ENCODE measurements around the gene FARSB. TPM values are rescaled to one million over a fixed set of nuclear protein-coding genes. Genes with fewer than 3 reads are reported as not detected.

The FARSB gene
- polyA plus RNA-seq, 1 donor from 2014 or later = 15.2 TPM

- no peaks in the 10 kb centered on the region for H3F3A ChIP-seq (ENCODE audit: insufficient read depth, low read length, poor library complexity, severe bottlenecking)
- H3K27me3 ChIP-seq (ENCODE audit: insufficient read depth, low read depth, low read length) = peaks cover 31% of the 10 kb centered on the region
- H3K27ac ChIP-seq (ENCODE audit: low read length) = no peak overlapping the region
- H3K9me3 ChIP-seq (ENCODE audit: low read length) = no peaks in the 10 kb centered on the region
- peak overlapping the region; percentile 64 for H3K4me3 ChIP-seq (ENCODE audit: low read length)
- no peak for TF ChIP-seq POLR2AphosphoS5 (IDR thresholded peaks at IDR 0.05)
- TF ChIP-seq RAD21 (conservative IDR thresholded peaks at IDR 0.05) = no peak
- TF ChIP-seq EZH2 (IDR thresholded peaks at IDR 0.05; ENCODE audit: borderline replicate concordance, insufficient read depth, low read length, poor library complexity, severe bottlenecking) = no peak
- no peak for TF ChIP-seq CTCF (IDR thresholded peaks at IDR 0.05; ENCODE audit: poor library complexity, severe bottlenecking)
- TF ChIP-seq MXI1 (conservative IDR thresholded peaks at IDR 0.05; ENCODE audit: poor library complexity, severe bottlenecking) = no peak
- no peak for TF ChIP-seq REST (IDR thresholded peaks at IDR 0.05; ENCODE audit: borderline replicate concordance)
- TF ChIP-seq TAF1 (IDR thresholded peaks at IDR 0.05; ENCODE audit: low read depth) = no peak
- TF ChIP-seq EP300 (conservative IDR thresholded peaks at IDR 0.05; ENCODE audit: poor library complexity, severe bottlenecking) = no peak
- TF ChIP-seq SMC3 (conservative IDR thresholded peaks at IDR 0.05; ENCODE audit: poor library complexity) = no peak
- no peaks in the 10 kb centered on the region for H3K9me2 ChIP-seq (ENCODE audit: insufficient read depth, low read length)
- no peak overlapping the region for H3K4me2 ChIP-seq (ENCODE audit: low read length)
- no peak overlapping the region for H2AFZ ChIP-seq (ENCODE audit: low read depth, low read length)
- no peaks in the 10 kb centered on the region for H4K20me1 ChIP-seq (ENCODE audit: insufficient read depth)
- no peaks in the 10 kb centered on the region for H3K36me3 ChIP-seq (ENCODE audit: insufficient read depth, low read length)
- no peaks in the 10 kb centered on the region for H3K79me2 ChIP-seq (replicated peaks; ENCODE audit: insufficient read depth, low read length)
- H3K9ac ChIP-seq (ENCODE audit: low read length) = no peak overlapping the region
Observed at GRCh38 chr2:222670191-222671038, 14.5 kb upstream of the FARSB start.

GRCh38 chr2:222669353-222669752 lies 13.5 kb upstream of the FARSB start:
- no peaks in the 10 kb centered on the region for H3K9me2 ChIP-seq (ENCODE audit: insufficient read depth, low read length)
- no peak for TF ChIP-seq TAF1 (IDR thresholded peaks at IDR 0.05; ENCODE audit: low read depth)
- no peak for TF ChIP-seq POLR2AphosphoS5 (IDR thresholded peaks at IDR 0.05)
- TF ChIP-seq RAD21 (conservative IDR thresholded peaks at IDR 0.05) = no peak
- no peak for TF ChIP-seq SMC3 (conservative IDR thresholded peaks at IDR 0.05; ENCODE audit: poor library complexity)
- no peak for TF ChIP-seq EZH2 (IDR thresholded peaks at IDR 0.05; ENCODE audit: borderline replicate concordance, insufficient read depth, low read length, poor library complexity, severe bottlenecking)
- no peak for TF ChIP-seq CTCF (IDR thresholded peaks at IDR 0.05; ENCODE audit: poor library complexity, severe bottlenecking)
- no peak for TF ChIP-seq REST (IDR thresholded peaks at IDR 0.05; ENCODE audit: borderline replicate concordance)
- no peak for TF ChIP-seq EP300 (conservative IDR thresholded peaks at IDR 0.05; ENCODE audit: poor library complexity, severe bottlenecking)
- TF ChIP-seq MXI1 (conservative IDR thresholded peaks at IDR 0.05; ENCODE audit: poor library complexity, severe bottlenecking) = no peak
- H3K36me3 ChIP-seq (ENCODE audit: insufficient read depth, low read length) = no peaks in the 10 kb centered on the region
- no peak overlapping the region for H3K4me3 ChIP-seq (ENCODE audit: low read length)
- no peaks in the 10 kb centered on the region for H3K79me2 ChIP-seq (replicated peaks; ENCODE audit: insufficient read depth, low read length)
- no peak overlapping the region for H3K4me2 ChIP-seq (ENCODE audit: low read length)
- H3K27ac ChIP-seq (ENCODE audit: low read length) = no peak overlapping the region
- H4K20me1 ChIP-seq (ENCODE audit: insufficient read depth) = no peaks in the 10 kb centered on the region
- H3K9me3 ChIP-seq (ENCODE audit: low read length) = no peaks in the 10 kb centered on the region
- H3F3A ChIP-seq (ENCODE audit: insufficient read depth, low read length, poor library complexity, severe bottlenecking) = no peaks in the 10 kb centered on the region
- no peak overlapping the region for H3K9ac ChIP-seq (ENCODE audit: low read length)
- H2AFZ ChIP-seq (ENCODE audit: low read depth, low read length) = no peak overlapping the region
- peaks cover 31% of the 10 kb centered on the region for H3K27me3 ChIP-seq (ENCODE audit: insufficient read depth, low read depth, low read length)

All from neural cell (in vitro differentiated cells).